NT2/D1 (cell line): ENCODE results near the gene RAB7B.

Experiments
- SUZ12 ChIP-seq: IDR thresholded peaks from 2 replicates; pipeline ENCODE4 v1.6.1; 2011; ENCODE audit not compliant: insufficient read length, insufficient read depth; ENCODE audit errors: extremely low read depth
- YY1 ChIP-seq: IDR thresholded peaks from 2 replicates; pipeline ENCODE4 v1.6.1; 2011; ENCODE audit not compliant: insufficient read length, insufficient read depth
- ZNF274 ChIP-seq: IDR thresholded peaks from 2 replicates; pipeline ENCODE4 v1.6.1; 2011; ENCODE audit warnings: mild to moderate bottlenecking, low read depth, low read length

- TF ChIP-seq ZNF274: no peak
- no peak for TF ChIP-seq YY1
- no peak for TF ChIP-seq SUZ12
These were observed 33.7 kb upstream of the RAB7B start for GRCh38 chr1:206036663-206037455.
